Activated CD8-positive, alpha-beta T cell treated with anti-CD3 and anti-CD28 coated beads for 36 hours (primary cell): Measurements from ENCODE around the gene GPR162. TPM values are rescaled to one million over a fixed set of nuclear protein-coding genes. Genes with fewer than 3 reads are reported as not detected.

Source experiments
- ATAC-seq: fragments of 200-7000 bp; cut with Tn5 transposase; one replicate; pipeline ENCODE4 v1.10.0; 2021; ENCODE audit warnings: mild to moderate bottlenecking, moderate library complexity
- CTCF ChIA-PET: fragments of 350-600 bp; sonication (Branson Sonifier 250); formaldehyde crosslinking; loops from one replicate; lab custom pipeline; 2021; ENCODE audit warnings: antibody characterized with exemption; lab: Charles Lee
- POLR2A ChIA-PET: fragments of 350-600 bp; sonication (Branson Sonifier 250); formaldehyde crosslinking; loops from one replicate; lab custom pipeline; 2021; ENCODE audit warnings: antibody characterized with exemption; lab: Charles Lee
- DNase-seq: peaks from one replicate; pipeline ENCODE4 v3.0.0-alpha.2; 2020
- H3K27ac Mint-ChIP-seq: one replicate; pipeline ENCODE4 v1.8.0; 2021; ENCODE audit warnings: mild to moderate bottlenecking, mixed read lengths
- H3K27me3 Mint-ChIP-seq: one replicate; pipeline ENCODE4 v1.8.0; 2021; ENCODE audit warnings: mixed read lengths
- H3K36me3 Mint-ChIP-seq: one replicate; pipeline ENCODE4 v1.8.0; 2021; ENCODE audit warnings: low read depth, mixed read lengths
- H3K4me1 Mint-ChIP-seq: one replicate; pipeline ENCODE4 v1.8.0; 2021; ENCODE audit warnings: low read depth, mixed read lengths
- H3K4me3 Mint-ChIP-seq: one replicate; pipeline ENCODE4 v1.8.0; 2021; ENCODE audit warnings: mild to moderate bottlenecking, moderate library complexity, mixed read lengths
- H3K9me3 Mint-ChIP-seq: one replicate; pipeline ENCODE4 v1.8.0; 2021; ENCODE audit warnings: mixed read lengths
- CTCF ChIP-seq: fragments of 200-600 bp; IDR thresholded peaks from one replicate; pipeline ENCODE4 v1.8.0; 2022; ENCODE audit warnings: antibody characterized with exemption, mild to moderate bottlenecking
- intact Hi-C: fragments of 100-400 bp; cut with micrococcal nuclease; formaldehyde crosslinking; loops from one replicate; pipeline ENCODE4 v1.10.0; 2022
- total RNA-seq, 2 experiments: library from RNA; stranded (reverse); gene quantifications; one replicate each; pipeline ENCODE4 v1.2.3, GENCODE V29; 2021

Gene GPR162
- total RNA-seq, 2 experiments from 2014 or later, result 2.0 to 2.1 TPM

GRCh38 chr12:6790496-6791150, 31.0 kb upstream of the GPR162 start:
- peaks cover 3% of the 10 kb centered on the region for H3K36me3 Mint-ChIP-seq
- ChIA-PET POLR2A (no interaction called here), CTCF (interaction anchor here (0.9 to 3.2 kb wide), 4 partner anchors 9 to 38 kb away, joined by 3 to 14 read pairs (median 6); partner anchors contain the start of gene MLF2)
- peaks cover 61% of the 10 kb centered on the region for H3K4me1 Mint-ChIP-seq
- peaks cover 8% of the 10 kb centered on the region for H3K27me3 Mint-ChIP-seq
- intact Hi-C loops, result no loop called here
- TF ChIP-seq CTCF, result no peak
- peak overlapping the region; percentile 16 for H3K4me3 Mint-ChIP-seq
- no peak overlapping the region for H3K27ac Mint-ChIP-seq
- ATAC-seq (no peak), DNase-seq (no peak)
- H3K9me3 Mint-ChIP-seq, result no peaks in the 10 kb centered on the region

- Mint-ChIP-seq H3K4me3 (peak overlapping the region; percentile 33), H3K27ac (peak overlapping the region; percentile 14), H3K36me3 (peaks cover 3% of the 10 kb centered on the region), H3K27me3 (peaks cover 14% of the 10 kb centered on the region), H3K4me1 (peaks cover 50% of the 10 kb centered on the region), H3K9me3 (no peaks in the 10 kb centered on the region)
- ATAC-seq (peak; percentile 20), DNase-seq (peak; percentile 45)
- ChIA-PET CTCF (interaction anchor here (1.2 to 3.2 kb wide), 14 partner anchors 10 to 68 kb away, joined by 3 to 17 read pairs (median 4); partner anchors contain the start of genes COPS7A, GPR162, LAG3 and MLF2), POLR2A (interaction anchor here (0.6 to 1.8 kb wide), 6 partner anchors 11 to 42 kb away, joined by 3 to 7 read pairs (median 4); partner anchors contain the start of gene MLF2)
- intact Hi-C loops, result no loop called here
- TF ChIP-seq CTCF, result no peak
Measured at GRCh38 chr12:6791931-6792520, 29.6 kb upstream of the GPR162 start.

GRCh38 chr12:6792522-6793201, 29.0 kb upstream of the GPR162 start:
- ChIA-PET CTCF (interaction anchor here (0.6 to 3.2 kb wide), 17 partner anchors 11 to 69 kb away, joined by 3 to 17 read pairs (median 4); partner anchors contain the start of genes COPS7A, GPR162, LAG3 and MLF2), POLR2A (interaction anchor here (0.6 to 1.8 kb wide), 5 partner anchors 12 to 42 kb away, joined by 3 to 7 read pairs (median 4); partner anchors contain the start of gene MLF2)
- Mint-ChIP-seq H3K36me3 (peaks cover 3% of the 10 kb centered on the region), H3K27me3 (peaks cover 14% of the 10 kb centered on the region), H3K27ac (peak overlapping the region; percentile 14), H3K4me3 (peak overlapping the region; percentile 33), H3K4me1 (peaks cover 49% of the 10 kb centered on the region), H3K9me3 (no peaks in the 10 kb centered on the region)
- intact Hi-C loops, result no loop called here
- no peak for TF ChIP-seq CTCF
- DNase-seq (peak; percentile 62), ATAC-seq (peak; percentile 81)

- Mint-ChIP-seq H3K4me3 (no peak overlapping the region), H3K36me3 (peaks cover 1% of the 10 kb centered on the region)
Measured at GRCh38 chr12:6795088-6795487, 26.5 kb upstream of the GPR162 start.

More at GRCh38 chr12:6795088-6795487, 26.5 kb upstream of the GPR162 start:
- H3K9me3 Mint-ChIP-seq, result no peaks in the 10 kb centered on the region
- peaks cover 12% of the 10 kb centered on the region for H3K27me3 Mint-ChIP-seq
- H3K27ac Mint-ChIP-seq, result no peak overlapping the region
- no peak for TF ChIP-seq CTCF
- ChIA-PET CTCF (interaction anchor here (0.7 to 1.4 kb wide), 4 partner anchors 12 to 41 kb away, joined by 3 to 5 read pairs (median 3); no protein-coding TSS in a partner anchor), POLR2A (interaction anchor here (1.0 to 1.6 kb wide), 3 partner anchors 10 to 149 kb away, joined by 3 read pairs; partner anchors contain the start of genes C12orf57 and RNU7-1)
- ATAC-seq (no peak), DNase-seq (no peak)
- intact Hi-C loops, result no loop called here
- peaks cover 29% of the 10 kb centered on the region for H3K4me1 Mint-ChIP-seq
